DND-41 (cell line): ENCODE data around the gene AP3M1.

Experiments used
- EZH2 ChIP-seq: IDR thresholded peaks from 3 replicates; pipeline ENCODE4 v1.6.1; 2012; ENCODE audit warnings: borderline replicate concordance, low read depth, mild to moderate bottlenecking, moderate library complexity, low read length, inconsistent platforms; ENCODE audit not compliant: severe bottlenecking
- TF ChIP-seq, protein P1 (sequence below): IDR thresholded peaks from 2 replicates; pipeline ENCODE4 v1.5.1; 2012; ENCODE audit warnings: borderline replicate concordance, low read length, moderate library complexity, mild to moderate bottlenecking; ENCODE audit not compliant: poor library complexity, severe bottlenecking; ENCODE audit errors: extremely low read depth

DNA sequence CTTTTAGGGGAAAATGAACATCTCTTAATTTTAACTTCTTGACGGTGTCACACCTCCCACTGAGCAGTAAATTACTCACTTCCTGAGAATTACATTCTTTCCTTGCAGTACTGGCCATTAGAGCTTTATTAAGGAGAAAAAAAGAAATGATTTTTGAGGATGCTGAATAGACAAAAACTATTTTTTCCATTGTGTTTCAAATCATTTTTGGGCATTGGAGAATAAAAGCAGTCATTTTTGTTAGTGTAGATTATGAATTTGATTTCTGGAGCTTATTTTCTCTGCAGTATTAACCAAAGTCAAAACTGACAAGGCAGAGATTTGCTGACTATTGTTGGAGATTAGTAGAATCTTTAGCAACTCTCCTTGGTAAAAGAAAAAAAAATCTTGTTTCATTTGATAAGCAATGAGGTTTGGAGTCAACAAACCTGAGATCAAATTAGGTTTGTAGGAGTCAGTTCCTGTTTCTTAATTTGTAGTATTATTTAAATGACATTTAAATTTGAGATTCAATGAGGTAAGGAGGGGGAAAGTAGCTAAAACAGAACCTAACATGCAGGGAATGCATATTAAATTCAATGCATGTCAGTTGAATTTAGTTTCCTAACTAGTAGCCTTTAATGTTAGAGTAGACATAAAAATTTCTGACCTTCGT is 70.6 kb downstream of the AP3M1 start:
- TF ChIP-seq, protein P1, sequence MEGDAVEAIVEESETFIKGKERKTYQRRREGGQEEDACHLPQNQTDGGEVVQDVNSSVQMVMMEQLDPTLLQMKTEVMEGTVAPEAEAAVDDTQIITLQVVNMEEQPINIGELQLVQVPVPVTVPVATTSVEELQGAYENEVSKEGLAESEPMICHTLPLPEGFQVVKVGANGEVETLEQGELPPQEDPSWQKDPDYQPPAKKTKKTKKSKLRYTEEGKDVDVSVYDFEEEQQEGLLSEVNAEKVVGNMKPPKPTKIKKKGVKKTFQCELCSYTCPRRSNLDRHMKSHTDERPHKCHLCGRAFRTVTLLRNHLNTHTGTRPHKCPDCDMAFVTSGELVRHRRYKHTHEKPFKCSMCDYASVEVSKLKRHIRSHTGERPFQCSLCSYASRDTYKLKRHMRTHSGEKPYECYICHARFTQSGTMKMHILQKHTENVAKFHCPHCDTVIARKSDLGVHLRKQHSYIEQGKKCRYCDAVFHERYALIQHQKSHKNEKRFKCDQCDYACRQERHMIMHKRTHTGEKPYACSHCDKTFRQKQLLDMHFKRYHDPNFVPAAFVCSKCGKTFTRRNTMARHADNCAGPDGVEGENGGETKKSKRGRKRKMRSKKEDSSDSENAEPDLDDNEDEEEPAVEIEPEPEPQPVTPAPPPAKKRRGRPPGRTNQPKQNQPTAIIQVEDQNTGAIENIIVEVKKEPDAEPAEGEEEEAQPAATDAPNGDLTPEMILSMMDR, result no peak
- TF ChIP-seq EZH2, result no peak
